HG03460 (cell line): ENCODE measurements around the gene ZDHHC21.
"Not testable (repeated sequence)": the region's sequence is repeated elsewhere in the genome, so short reads cannot be mapped to it uniquely, and the experiment has no call there.

ENCODE experiments used
- ATAC-seq: cut with Tn5 transposase; IDR thresholded peaks from one replicate; pipeline ENCODE4 v1.9.1; 2021; ENCODE audit not compliant: unreplicated experiment

Gene ZDHHC21

GRCh38 chr9:14686168-14686567 lies 7.1 kb downstream of the ZDHHC21 start:
- no peak for ATAC-seq

- ATAC-seq, result not testable (repeated sequence)
Measured at GRCh38 chr9:14682616-14683015, 10.6 kb downstream of the ZDHHC21 start.

GRCh38 chr9:14678776-14679175 lies 14.5 kb downstream of the ZDHHC21 start:
- ATAC-seq, result no peak

- ATAC-seq, result no peak
Measured at GRCh38 chr9:14677872-14678271, 15.4 kb downstream of the ZDHHC21 start.

GRCh38 chr9:14677396-14677795 lies 15.8 kb downstream of the ZDHHC21 start:
- ATAC-seq, result no peak

GRCh38 chr9:14674630-14675029 lies 18.6 kb downstream of the ZDHHC21 start:
- no peak for ATAC-seq

GRCh38 chr9:14671377-14671776 lies 21.9 kb downstream of the ZDHHC21 start:
- ATAC-seq, result no peak

GRCh38 chr9:14670718-14671117 lies 22.5 kb downstream of the ZDHHC21 start:
- no peak for ATAC-seq

GRCh38 chr9:14664022-14664421 lies 29.2 kb downstream of the ZDHHC21 start:
- ATAC-seq, result not testable (repeated sequence)

GRCh38 chr9:14662060-14662453 lies 31.2 kb downstream of the ZDHHC21 start:
- ATAC-seq, result no peak

GRCh38 chr9:14661421-14662059 lies 31.7 kb downstream of the ZDHHC21 start:
- no peak for ATAC-seq

GRCh38 chr9:14660721-14661120 lies 32.5 kb downstream of the ZDHHC21 start:
- ATAC-seq, result no peak

- no peak for ATAC-seq
Measured at GRCh38 chr9:14654932-14655331, 38.3 kb downstream of the ZDHHC21 start.

- ATAC-seq, result no peak
Measured at GRCh38 chr9:14653511-14653910, 39.7 kb downstream of the ZDHHC21 start.

- no peak for ATAC-seq
Measured at GRCh38 chr9:14652729-14653377, 40.4 kb downstream of the ZDHHC21 start.

GRCh38 chr9:14650596-14650995 lies 42.6 kb downstream of the ZDHHC21 start:
- no peak for ATAC-seq

GRCh38 chr9:14645648-14646047 lies 47.6 kb downstream of the ZDHHC21 start:
- no peak for ATAC-seq

- no peak for ATAC-seq
Measured at GRCh38 chr9:14640967-14641366, 52.3 kb downstream of the ZDHHC21 start.

- no peak for ATAC-seq
Measured at GRCh38 chr9:14640294-14640693, 52.9 kb downstream of the ZDHHC21 start.

- ATAC-seq, result no peak
Measured at GRCh38 chr9:14633906-14634565, 59.2 kb downstream of the ZDHHC21 start.

- ATAC-seq, result no peak
Measured at GRCh38 chr9:14633148-14633547, 60.1 kb downstream of the ZDHHC21 start.

- no peak for ATAC-seq
Measured at GRCh38 chr9:14627513-14627912, 65.7 kb downstream of the ZDHHC21 start.
